Ascending aorta (tissue), 2 donors: ENCODE results near the gene GMPPA. TPM values are rescaled to one million over a fixed set of nuclear protein-coding genes. Genes with fewer than 3 reads are reported as not detected.

Source experiments
- DNase-seq, 2 donors: peaks; one replicate each; pipeline ENCODE4 v3.0.0-alpha.2; 2019; ENCODE audit warnings: low spot score in 2 of 2
- H3K27ac ChIP-seq, 2 donors: fragments of 200-600 bp; sonication (generic); one replicate each; pipeline ENCODE4 v1.5.1; 2016 to 2017; ENCODE audit warnings: mild to moderate bottlenecking in 1 of 2
- H3K27me3 ChIP-seq: fragments of 200-600 bp; sonication (generic); one replicate; pipeline ENCODE4 v1.5.1; 2017
- H3K36me3 ChIP-seq, 2 donors: fragments of 200-600 bp; sonication (generic); one replicate each; pipeline ENCODE4 v1.5.1; 2016
- H3K4me1 ChIP-seq, 2 donors: fragments of 200-600 bp; sonication (generic); one replicate each; pipeline ENCODE4 v1.5.1; 2016 to 2017; ENCODE audit warnings: mild to moderate bottlenecking in 1 of 2
- H3K4me3 ChIP-seq, 2 donors: fragments of 200-600 bp; sonication (generic); one replicate each; pipeline ENCODE4 v1.5.1; 2016 to 2017; ENCODE audit warnings: mild to moderate bottlenecking in 1 of 2
- H3K9me3 ChIP-seq, 2 donors: fragments of 200-600 bp; sonication (generic); one replicate each; pipeline ENCODE4 v1.5.1; 2016
- intact Hi-C: fragments of 100-400 bp; cut with DNase I; formaldehyde crosslinking; loops from one replicate; pipeline ENCODE4 v1.15.1; 2023
- total RNA-seq: library from RNA; depleted of rRNA; stranded (reverse); fragments of >200 nt; gene quantifications from one replicate; pipeline ENCODE4 v1.1.0, GENCODE V29; 2016
- TF ChIP-seq, protein P1 (sequence below), 3 experiments: fragments of 200-600 bp in 2 of 3; fragments of 450-650 bp in 1 of 3; sonication (generic) in 2 of 3; IDR thresholded peaks; one replicate each; pipeline ENCODE4 v1.5.1; 2016 to 2019; ENCODE audit warnings: antibody characterized with exemption in 3 of 3, mild to moderate bottlenecking in 1 of 3, moderate library complexity in 1 of 3

Gene GMPPA
- total RNA-seq, 1 donor from 2014 or later, result 11.4 TPM

DNA sequence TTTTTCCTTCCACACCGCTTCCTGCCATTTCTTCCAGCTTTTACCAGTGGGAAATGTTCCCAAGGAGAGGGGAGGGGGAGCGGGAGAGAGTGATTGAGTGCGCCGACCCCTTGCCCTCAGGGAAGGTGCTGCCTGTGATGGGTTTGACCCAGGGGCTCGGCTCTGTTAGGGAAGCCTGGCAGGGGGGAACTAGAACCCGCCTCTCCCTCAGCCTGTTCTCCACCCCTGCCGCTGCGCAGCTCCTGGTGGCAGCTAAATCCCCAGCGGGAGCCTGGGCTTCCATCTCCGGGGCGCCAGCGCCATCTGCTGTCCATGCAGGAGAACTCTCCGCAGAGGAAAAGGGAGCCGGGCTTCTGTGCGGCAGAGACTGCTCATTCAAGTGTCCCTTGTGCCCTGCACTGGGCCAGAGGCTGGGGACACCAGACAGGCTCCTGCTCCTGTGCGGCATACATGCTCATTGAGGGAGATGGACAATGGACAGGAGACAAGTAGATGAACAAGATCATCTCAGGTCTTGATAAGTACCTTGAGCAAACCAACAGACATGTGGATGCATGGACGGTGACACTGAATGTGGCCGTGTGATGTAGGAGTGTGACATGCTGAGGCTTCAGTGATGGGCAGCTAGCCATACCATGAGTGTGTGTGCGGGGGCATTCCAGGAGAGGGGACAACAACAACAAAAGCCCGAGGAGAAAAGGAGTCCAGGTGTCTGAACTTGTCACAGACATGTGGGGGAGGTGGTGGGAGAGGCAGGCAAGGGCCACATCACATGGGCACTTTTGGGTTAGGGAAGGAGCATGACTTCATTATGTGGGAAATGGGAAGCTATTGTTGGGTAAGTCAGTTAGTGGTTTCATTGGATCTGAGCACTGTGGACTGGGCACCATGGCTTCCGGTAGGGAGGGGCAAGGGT, 31.6 kb downstream of the GMPPA start:
- no peaks in the 10 kb centered on the region for H3K9me3 ChIP-seq
- DNase-seq, result peak in 1 of 2 donors; percentile 88
- peak overlapping the region in 1 of 2 donors; percentile 55 for H3K4me3 ChIP-seq
- no peak overlapping the region for H3K27ac ChIP-seq
- H3K27me3 ChIP-seq, result no peaks in the 10 kb centered on the region
- no peaks in the 10 kb centered on the region for H3K4me1 ChIP-seq
- intact Hi-C loops, result loop anchor here (1.0 to 10.0 kb wide), 5 partner anchors 21 to 236 kb away; no protein-coding TSS in a partner anchor
- H3K36me3 ChIP-seq, result no peaks in the 10 kb centered on the region
- TF ChIP-seq, protein P1, sequence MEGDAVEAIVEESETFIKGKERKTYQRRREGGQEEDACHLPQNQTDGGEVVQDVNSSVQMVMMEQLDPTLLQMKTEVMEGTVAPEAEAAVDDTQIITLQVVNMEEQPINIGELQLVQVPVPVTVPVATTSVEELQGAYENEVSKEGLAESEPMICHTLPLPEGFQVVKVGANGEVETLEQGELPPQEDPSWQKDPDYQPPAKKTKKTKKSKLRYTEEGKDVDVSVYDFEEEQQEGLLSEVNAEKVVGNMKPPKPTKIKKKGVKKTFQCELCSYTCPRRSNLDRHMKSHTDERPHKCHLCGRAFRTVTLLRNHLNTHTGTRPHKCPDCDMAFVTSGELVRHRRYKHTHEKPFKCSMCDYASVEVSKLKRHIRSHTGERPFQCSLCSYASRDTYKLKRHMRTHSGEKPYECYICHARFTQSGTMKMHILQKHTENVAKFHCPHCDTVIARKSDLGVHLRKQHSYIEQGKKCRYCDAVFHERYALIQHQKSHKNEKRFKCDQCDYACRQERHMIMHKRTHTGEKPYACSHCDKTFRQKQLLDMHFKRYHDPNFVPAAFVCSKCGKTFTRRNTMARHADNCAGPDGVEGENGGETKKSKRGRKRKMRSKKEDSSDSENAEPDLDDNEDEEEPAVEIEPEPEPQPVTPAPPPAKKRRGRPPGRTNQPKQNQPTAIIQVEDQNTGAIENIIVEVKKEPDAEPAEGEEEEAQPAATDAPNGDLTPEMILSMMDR (IDR thresholded peaks at IDR 0.05), result peak; percentile 97 to 99 (median 98)

DNA sequence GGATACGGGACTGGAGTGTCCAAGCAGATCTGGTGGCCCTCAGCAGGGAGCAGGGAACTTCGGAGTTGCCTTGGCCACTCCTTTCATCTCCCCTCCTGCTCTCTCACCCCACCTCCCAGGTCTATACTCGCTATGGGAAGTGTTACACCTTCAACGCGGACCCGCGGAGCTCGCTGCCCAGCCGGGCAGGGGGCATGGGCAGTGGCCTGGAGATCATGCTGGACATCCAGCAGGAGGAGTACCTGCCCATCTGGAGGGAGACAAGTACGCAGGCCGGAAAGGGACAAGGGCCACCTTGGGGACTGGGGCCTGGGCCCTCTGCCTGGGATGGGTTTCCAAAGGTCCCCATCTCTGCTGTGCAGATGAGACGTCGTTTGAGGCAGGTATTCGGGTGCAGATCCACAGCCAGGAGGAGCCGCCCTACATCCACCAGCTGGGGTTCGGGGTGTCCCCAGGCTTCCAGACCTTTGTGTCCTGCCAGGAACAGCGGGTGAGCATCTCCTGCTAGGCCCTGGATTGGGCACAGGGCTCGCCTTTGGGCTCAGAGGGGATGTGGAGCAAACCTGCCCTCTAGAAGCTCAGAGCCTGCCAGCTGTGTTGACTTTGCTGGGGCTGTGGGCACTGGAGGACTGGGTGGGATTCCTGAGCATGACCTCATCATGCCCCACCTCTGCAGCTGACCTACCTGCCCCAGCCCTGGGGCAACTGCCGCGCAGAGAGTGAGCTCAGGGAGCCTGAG, 33.1 kb downstream of the GMPPA start:
- Histone ChIP-seq H3K27ac (no peak overlapping the region), H3K4me1 (no peaks in the 10 kb centered on the region), H3K4me3 (no peak overlapping the region), H3K36me3 (no peaks in the 10 kb centered on the region), H3K9me3 (no peaks in the 10 kb centered on the region), H3K27me3 (no peaks in the 10 kb centered on the region)
- TF ChIP-seq, protein P1 (IDR thresholded peaks at IDR 0.05), result no peak
- intact Hi-C loops, result loop anchor here (10.0 kb wide), 1 partner anchor 237 kb away; no protein-coding TSS in a partner anchor
- DNase-seq, result no peak

DNA sequence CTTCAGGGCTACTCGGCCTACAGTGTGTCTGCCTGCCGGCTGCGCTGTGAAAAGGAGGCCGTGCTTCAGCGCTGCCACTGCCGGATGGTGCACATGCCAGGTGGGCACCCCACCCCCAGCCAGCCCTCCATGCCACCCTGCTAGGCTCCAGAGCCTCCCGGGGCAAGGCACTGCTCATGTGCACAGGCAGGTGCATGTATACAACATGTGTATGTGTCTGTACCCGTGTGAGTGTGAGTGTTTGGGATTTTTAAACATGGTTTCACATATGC, 33.6 kb downstream of the GMPPA start:
- Histone ChIP-seq H3K27me3 (no peaks in the 10 kb centered on the region), H3K27ac (no peak overlapping the region), H3K36me3 (no peaks in the 10 kb centered on the region), H3K4me3 (no peak overlapping the region), H3K4me1 (no peaks in the 10 kb centered on the region), H3K9me3 (no peaks in the 10 kb centered on the region)
- DNase-seq, result no peak
- intact Hi-C loops, result loop anchor here (10.0 kb wide), 1 partner anchor 238 kb away; no protein-coding TSS in a partner anchor
- TF ChIP-seq, protein P1 (IDR thresholded peaks at IDR 0.05), result no peak

DNA sequence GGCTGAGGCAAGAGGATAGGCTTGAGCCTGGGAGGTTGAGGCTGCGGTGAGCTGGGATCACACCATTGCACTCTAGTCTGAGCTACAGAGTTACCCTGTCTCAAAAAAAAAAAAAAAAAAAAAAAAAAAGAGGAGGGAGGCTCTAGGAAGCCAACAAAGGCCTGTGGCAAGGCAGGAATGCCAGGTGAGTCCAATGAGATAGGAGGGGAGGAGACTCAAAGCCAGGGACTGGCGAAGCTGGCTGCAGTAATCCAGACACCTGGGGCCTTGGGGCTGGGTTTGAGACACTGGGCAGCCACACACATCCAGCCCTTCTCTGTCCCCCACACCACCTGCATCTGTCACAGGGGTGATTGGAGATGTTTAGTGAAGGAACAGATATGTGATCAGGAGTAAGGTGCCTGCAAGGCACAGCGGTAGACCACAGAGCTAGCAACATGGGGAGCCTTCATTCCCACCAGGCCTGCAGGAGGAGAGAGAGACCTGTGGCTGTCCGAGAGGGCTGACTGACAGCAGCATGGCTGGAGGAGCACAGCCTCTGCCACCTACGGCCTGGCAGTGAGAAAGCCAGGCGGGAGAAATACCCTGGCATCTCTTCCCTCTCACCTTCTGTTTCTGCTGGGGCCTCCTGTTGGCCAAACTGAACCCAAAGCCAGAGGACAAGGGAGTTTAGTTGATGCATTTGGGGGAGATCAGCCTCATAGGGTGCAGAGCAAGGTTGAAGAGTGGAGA, 35.4 kb downstream of the GMPPA start:
- Histone ChIP-seq H3K4me1 (no peaks in the 10 kb centered on the region), H3K9me3 (no peaks in the 10 kb centered on the region), H3K27ac (no peak overlapping the region), H3K27me3 (no peaks in the 10 kb centered on the region), H3K36me3 (peaks cover 3 to 10% of the 10 kb centered on the region in 2 donors), H3K4me3 (no peak overlapping the region)
- TF ChIP-seq, protein P1 (IDR thresholded peaks at IDR 0.05), result no peak
- DNase-seq, result no peak
- intact Hi-C loops, result loop anchor here (10.0 kb wide), 1 partner anchor 239 kb away; no protein-coding TSS in a partner anchor

DNA sequence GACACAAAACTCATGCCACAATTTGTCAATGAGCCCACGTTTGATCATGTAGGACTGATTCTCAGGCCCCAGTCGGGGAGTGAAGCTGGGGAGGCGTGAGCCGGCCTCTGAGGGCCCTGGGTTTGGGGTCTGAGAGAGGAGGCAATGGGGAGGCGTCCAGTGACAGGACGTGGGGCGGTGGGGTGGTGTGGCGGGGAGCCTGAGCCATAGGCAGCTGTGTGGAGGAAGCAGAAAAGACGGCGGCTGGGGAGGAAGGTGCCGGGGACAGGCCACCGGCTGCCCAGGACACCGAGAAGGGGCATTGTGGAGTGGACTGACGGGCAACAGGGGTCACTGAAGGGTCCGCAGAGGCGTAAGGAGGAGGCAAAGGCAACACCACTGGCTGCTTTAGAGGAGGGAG, 37.7 kb downstream of the GMPPA start:
- Histone ChIP-seq H3K27me3 (no peaks in the 10 kb centered on the region), H3K4me1 (peaks cover under 1 to 2% of the 10 kb centered on the region in 2 donors), H3K4me3 (no peak overlapping the region), H3K27ac (no peak overlapping the region), H3K36me3 (peaks cover 25 to 33% of the 10 kb centered on the region in 2 donors), H3K9me3 (no peaks in the 10 kb centered on the region)
- TF ChIP-seq, protein P1 (IDR thresholded peaks at IDR 0.05), result no peak
- no peak for DNase-seq
- intact Hi-C loops, result loop anchor here (10.0 kb wide), 1 partner anchor 242 kb away; no protein-coding TSS in a partner anchor
